HG03342 (cell line): ENCODE results near the gene CASTOR1.
A peak's percentile ranks its signal among the peaks of the same experiment; 100 is the strongest.

Source experiments
- ATAC-seq: cut with Tn5 transposase; IDR thresholded peaks from one replicate; pipeline ENCODE4 v1.9.1; 2021; ENCODE audit warnings: mild to moderate bottlenecking, moderate library complexity; ENCODE audit not compliant: unreplicated experiment

The CASTOR1 gene

GRCh38 chr22:30301995-30302809 is 12.9 kb upstream of the CASTOR1 start:
- ATAC-seq = no peak

DNA sequence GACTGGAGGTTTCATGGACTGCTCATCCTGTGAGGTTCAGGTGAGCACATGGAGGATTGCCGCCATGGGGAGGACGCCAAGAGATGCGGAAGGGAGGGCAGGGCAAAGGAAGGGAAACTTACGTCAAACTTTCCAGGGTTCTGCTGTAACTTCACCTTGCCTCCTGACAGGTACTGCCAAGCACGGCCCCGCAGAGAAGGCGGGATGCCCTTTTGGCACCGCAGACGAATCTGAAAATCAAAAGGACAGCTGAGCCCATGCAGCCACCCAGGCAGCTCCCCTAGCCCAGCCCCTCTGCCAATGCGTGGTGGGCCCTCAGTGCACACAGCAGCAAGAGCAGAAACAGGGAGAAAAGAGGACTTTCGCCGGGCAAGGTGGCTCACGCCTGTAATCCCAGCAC is 10.0 kb upstream of the CASTOR1 start:
- ATAC-seq = no peak

GRCh38 chr22:30297991-30298701 is 8.8 kb upstream of the CASTOR1 start:
- no peak for ATAC-seq

- ATAC-seq = no peak
These were observed 8.1 kb upstream of the CASTOR1 start for GRCh38 chr22:30297276-30297990.

DNA sequence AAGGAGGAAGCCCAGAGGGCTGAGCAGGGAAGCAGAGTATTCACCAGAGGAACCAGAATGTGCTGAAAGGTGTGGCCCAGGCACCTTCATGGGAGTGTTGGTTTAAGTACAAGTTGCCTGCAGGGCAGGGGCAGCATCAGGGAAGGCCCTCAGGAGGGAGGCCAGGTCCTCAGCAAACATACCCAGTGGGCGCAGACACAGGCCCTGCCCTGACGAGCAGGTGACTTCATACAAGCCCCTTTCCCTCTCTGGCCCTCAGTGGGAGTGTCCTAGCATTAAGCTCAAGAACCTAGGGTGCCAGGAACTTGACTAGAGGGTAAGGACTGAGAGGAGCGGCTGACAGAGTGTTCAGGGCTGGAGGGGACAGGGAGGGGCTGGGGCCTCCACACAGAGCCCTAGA is 7.5 kb upstream of the CASTOR1 start:
- no peak for ATAC-seq

DNA sequence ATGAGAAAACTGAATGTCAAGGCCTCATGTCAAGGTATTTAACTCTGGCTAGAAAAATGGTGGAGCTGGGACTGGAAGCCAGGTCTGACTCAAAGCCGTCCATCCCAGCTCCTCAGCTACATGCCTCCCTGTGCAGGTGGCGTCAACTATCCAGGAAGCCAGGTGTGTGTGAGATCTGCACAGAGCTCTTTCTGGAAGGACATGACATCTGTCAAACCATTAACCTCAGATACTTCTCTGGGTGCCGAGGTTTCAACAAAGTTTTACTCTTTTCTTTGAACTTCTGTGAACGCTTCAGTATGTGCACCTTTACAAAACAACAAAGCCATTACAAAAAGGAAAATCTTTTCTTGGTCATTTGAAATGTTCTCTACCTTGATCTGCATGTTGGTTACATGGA is 7.0 kb upstream of the CASTOR1 start:
- no peak for ATAC-seq

DNA sequence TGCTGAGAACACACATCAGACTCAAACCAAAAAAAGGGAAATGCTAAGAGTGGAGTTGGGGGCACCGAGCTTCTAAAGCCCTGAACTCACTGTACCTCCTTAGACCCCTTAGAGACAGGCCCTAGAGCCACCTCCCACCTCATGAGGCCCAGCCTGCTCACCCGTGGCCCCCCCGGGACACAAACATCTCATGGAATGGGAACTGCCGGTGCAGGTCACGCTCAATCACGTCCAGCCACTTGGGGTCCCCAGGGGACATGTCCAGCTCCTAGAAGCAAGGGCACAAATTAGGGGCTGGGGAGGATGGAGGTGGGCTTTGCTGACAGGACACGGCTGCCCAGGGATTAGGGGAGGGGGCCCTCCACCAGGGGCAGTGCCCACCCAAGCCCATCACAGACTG is 6.3 kb upstream of the CASTOR1 start:
- no peak for ATAC-seq

- ATAC-seq = no peak
These were observed 5.5 kb upstream of the CASTOR1 start for GRCh38 chr22:30294830-30295229.

DNA sequence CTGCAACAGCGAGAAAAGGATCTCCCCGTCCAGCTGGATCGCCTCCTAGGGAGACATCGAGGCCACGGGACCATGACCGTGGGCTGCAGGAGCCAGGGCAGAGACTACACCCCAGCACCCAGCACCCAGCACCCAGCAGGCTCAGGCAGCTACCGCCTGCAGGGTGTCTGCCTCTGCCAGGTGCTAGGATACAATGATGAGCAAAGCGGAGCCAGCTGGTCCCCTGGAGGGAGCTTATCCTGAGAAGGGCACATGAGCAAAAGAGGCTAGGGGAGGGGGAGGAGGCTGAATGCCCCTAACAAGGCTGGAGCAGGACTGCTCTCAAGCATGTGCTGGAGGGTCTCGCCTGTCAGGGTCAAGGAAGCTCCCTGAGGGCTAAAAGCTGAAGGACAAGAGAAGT is 4.8 kb upstream of the CASTOR1 start:
- no peak for ATAC-seq

DNA sequence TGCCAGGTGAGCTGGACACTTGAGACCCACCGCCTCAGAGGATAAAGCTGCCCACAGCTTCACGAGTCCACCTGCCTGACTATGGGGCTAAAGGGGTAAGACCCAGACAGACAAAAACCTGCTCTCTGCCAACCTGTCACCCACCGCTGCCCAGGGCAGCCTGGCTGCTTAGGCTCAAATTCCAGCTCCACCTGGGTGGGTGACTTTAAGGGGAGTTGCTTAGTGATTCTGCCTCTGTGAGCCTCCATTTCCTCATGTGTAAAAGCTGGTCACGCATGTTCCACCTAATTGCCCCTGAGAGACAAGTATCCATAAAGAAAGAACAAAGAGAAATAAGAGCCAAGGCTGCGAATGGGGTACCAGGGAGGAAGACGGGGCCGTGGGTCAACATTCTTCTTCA is 3.7 kb upstream of the CASTOR1 start:
- ATAC-seq = no peak

DNA sequence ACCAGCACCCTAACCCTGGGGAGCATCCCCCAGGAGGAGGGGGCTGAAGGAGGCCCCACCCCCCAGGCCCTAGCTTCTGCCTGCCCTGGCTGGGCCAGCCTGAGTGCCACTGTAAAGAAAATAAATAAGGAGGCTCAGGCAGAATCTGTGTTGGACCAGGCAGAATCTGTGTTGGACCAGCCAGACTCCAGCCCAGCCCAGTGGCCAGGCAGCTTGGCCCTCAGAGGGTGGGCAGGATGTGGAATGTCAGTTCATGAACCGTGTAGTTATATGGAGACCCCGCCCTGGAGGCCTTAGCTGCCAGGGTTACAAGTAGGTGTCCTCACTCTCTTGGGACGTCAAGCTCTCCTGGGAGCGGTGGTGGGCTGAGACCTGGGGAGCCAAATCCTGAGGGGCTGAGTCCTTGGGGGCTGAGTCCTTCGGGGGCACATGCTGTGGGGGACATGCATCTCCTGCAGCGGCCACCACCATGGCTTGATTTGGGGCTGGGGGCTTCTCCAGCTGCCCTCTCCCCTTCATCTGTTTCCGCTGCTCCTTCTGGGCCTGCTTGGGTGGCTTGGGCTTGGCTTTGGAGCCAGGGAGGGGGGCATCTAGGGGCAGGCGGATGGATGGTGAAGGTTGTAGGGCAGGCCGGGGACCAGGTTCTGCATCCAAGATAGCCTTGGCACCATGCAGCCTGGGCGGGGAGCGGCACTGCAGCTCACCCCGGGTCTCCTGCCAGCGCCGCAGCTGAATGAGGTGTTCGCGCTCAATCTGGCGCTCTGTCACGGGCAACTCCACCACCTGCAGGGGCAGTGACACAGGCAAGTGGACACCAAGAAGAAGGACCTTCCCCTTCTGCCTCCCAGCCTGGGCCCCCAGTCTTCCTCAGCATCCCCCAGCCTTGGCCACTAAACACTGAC is 3.0 kb upstream of the CASTOR1 start:
- ATAC-seq = no peak

DNA sequence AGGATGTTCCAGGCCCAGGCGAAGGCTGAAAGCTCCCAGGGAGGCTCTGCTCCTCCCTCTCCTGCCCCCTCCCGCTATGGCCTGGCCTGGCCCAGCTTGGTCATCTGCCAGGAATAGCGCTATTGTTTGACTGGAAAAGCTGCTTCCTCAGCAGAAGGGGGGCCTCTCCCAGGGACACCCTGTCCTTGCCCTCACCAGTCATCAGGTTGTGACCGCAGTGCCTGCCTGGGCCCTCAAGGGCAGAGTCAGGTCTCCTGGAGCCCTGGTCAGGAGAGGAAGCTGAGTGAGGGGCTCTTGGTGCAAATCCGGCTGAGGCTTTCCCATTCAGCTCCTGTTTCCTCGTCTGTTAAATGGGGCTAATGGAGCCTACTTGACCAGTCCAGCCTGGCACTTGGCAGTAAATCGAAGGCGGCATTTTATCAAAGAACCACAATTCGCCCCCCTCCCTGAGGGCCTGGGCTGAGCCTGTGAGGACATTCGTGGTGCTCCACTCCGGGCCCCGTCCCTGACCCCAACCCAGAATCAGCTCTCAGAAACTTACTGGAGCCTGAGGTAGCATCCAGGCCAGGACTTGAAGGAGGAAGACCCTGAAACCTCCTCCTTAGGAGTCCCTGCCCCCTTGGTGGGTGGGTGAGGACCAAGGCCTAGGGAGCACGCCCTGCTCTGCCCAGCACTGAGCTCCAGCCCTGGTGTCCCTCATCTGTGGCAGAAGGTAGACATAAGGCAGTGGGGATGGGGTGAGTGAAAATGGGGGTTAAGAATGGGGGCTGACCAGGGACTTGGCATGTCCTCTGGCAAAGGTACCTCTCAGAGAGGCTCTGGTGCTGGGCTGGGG is 2.0 kb upstream of the CASTOR1 start:
- ATAC-seq = no peak

GRCh38 chr22:30290342-30291057 is 1.2 kb upstream of the CASTOR1 start:
- no peak for ATAC-seq

DNA sequence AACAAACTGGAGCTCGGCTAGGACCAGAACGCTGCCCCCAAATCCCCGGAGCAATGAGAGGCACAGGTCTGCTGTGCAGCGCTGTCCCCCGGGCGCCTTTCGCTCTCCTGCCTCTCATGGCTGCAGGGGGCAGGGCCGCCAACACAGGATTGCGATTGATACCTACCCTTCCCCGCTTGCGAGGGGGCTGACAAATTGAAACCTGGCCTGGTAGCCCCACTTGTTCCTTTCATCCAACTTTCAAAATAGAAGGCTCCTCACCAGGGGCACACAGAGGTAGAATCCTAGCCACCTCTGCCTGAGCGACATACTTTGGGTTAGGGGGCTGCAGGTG is 642 bp upstream of the CASTOR1 start:
- peak; percentile 13 for ATAC-seq

- no peak for ATAC-seq
These were observed 725 bp downstream of the CASTOR1 start for GRCh38 chr22:30288419-30289140.

- no peak for ATAC-seq
These were observed 1.5 kb downstream of the CASTOR1 start for GRCh38 chr22:30287648-30288418.

GRCh38 chr22:30286813-30287647 is 2.3 kb downstream of the CASTOR1 start:
- ATAC-seq = no peak
